Epithelial cell of esophagus (primary cell): Measurements from ENCODE around the gene INPP5B.

ENCODE experiments used
- DNase-seq: peaks from one replicate; pipeline ENCODE4 v3.0.0; 2010; ENCODE audit warnings: low read depth
- H3K4me3 ChIP-seq: 2 replicates; pipeline ENCODE4 v1.5.1; 2011; ENCODE audit warnings: mild to moderate bottlenecking, low read length, control low read depth
- TF ChIP-seq, protein P1 (sequence below): IDR thresholded peaks from 2 replicates; pipeline ENCODE4 v1.5.1; 2011; ENCODE audit warnings: low read depth, mild to moderate bottlenecking, low read length, control low read depth, inconsistent platforms; ENCODE audit not compliant: insufficient read depth; ENCODE audit errors: missing control alignments

INPP5B gene

GRCh38 chr1:37883671-37884070, 63.2 kb downstream of the INPP5B start:
- DNase-seq, result no peak
- no peak overlapping the region for H3K4me3 ChIP-seq
- TF ChIP-seq, protein P1, sequence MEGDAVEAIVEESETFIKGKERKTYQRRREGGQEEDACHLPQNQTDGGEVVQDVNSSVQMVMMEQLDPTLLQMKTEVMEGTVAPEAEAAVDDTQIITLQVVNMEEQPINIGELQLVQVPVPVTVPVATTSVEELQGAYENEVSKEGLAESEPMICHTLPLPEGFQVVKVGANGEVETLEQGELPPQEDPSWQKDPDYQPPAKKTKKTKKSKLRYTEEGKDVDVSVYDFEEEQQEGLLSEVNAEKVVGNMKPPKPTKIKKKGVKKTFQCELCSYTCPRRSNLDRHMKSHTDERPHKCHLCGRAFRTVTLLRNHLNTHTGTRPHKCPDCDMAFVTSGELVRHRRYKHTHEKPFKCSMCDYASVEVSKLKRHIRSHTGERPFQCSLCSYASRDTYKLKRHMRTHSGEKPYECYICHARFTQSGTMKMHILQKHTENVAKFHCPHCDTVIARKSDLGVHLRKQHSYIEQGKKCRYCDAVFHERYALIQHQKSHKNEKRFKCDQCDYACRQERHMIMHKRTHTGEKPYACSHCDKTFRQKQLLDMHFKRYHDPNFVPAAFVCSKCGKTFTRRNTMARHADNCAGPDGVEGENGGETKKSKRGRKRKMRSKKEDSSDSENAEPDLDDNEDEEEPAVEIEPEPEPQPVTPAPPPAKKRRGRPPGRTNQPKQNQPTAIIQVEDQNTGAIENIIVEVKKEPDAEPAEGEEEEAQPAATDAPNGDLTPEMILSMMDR, result no peak

- no peak for DNase-seq
- no peak overlapping the region for H3K4me3 ChIP-seq
- TF ChIP-seq, protein P1, result no peak
Observed at GRCh38 chr1:37879865-37880264, 67.0 kb downstream of the INPP5B start.

- no peak overlapping the region for H3K4me3 ChIP-seq
- TF ChIP-seq, protein P1, result no peak
- DNase-seq, result no peak
Observed at GRCh38 chr1:37878071-37878470, 68.8 kb downstream of the INPP5B start.

GRCh38 chr1:37875833-37876232, 71.0 kb downstream of the INPP5B start:
- peak; percentile 57 for DNase-seq
- TF ChIP-seq, protein P1, result peak; percentile 53

DNA sequence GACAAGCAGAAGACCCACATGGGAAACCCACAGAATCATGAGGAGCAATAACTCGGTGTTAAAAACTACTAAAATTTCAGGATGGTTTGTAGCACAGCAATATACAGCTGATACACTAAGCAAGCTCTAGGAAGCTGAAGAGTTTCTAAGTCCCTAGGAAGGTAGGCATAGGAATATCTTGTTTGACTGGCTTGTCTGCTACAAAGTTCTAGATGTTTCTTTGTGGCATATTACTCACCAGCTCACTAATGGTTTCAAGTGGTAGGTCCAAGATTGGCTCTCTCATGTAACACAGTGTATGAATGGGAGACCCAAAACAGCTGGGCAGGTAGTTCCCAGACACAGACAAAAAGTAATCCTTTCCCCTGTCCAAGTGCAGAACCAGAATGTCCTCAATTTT, 74.2 kb downstream of the INPP5B start:
- peak; percentile 66 for DNase-seq
- TF ChIP-seq, protein P1, result no peak
- H3K4me3 ChIP-seq, result no peak overlapping the region

More at GRCh38 chr1:37875833-37876232, 71.0 kb downstream of the INPP5B start:
- H3K4me3 ChIP-seq, result no peak overlapping the region

DNA sequence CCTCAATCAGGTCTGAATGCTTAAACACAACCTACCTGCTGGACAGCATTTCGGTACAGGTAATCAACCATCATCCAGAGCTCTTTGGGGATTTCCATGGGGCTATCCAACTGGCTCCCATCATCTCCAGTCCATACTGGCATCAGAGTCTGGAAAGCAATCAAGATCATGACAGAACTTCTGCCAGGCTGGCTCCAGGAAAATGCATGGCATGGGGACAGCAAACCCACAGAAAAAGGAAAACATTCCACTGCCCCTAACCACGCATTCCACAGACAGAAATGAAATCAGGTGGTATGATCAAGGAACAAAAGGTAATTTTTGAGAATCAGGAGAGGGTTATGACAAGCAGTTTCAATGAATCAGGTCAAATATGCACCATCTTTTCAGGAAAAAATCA, 78.4 kb downstream of the INPP5B start:
- TF ChIP-seq, protein P1, result no peak
- DNase-seq, result peak; percentile 38

DNA sequence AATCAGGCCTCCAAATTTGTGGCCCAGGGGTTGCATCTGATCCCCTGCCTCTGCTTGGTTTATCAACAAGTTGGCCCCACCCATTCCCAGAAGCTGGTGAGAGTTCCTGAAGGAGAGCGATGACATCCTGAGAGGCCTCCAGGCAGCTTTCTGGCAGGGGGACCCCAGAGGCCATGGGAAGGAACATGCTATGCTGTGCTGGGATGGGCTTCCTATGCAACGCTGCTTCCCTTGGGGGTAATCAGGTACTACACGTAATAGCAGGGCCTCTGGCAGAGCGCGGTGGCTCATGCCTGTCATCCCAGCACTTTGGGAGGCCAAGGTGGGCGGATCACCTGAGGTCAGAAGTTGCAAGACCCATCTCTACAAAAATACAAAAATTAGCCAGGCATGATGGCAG, 79.1 kb downstream of the INPP5B start:
- TF ChIP-seq, protein P1, result no peak
- no peak for DNase-seq
- H3K4me3 ChIP-seq, result no peak overlapping the region

More for the DNA sequence above, 78.4 kb downstream of the INPP5B start:
- no peak overlapping the region for H3K4me3 ChIP-seq
